ENCODE results near the gene SMG6.

The SMG6 gene

DNA sequence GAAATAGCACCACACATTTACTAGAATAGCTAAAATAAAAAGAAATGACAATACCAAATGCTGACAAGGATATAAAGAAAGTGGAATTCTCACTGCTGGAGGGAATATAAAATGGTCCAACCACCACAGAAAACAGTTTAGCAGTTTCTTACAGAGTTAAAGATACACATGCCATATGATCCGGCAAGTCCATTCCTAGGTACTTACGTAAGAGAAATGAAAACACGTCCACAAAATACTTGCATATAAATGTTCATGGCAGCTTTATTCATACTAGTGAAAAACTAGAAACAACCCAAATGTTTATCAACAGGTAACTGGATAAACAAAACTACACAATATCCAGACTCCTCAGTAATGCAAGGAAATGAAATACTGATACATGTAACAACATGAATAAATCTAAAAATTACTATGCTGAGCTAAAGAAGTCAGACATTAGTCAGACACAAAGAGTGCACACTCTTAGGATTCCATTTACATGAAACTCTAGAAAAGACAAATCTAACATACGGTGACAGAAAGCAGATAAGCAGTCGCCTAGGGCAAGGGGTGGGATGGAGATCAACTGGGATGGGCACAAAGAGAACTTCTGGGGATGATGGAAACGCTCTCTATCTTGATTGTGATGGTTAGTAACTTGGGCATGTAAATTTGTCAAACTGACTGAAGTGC lies 76.4 kb downstream of the SMG6 start:
- TF ChIP-seq MAX (IDR thresholded peaks at IDR 0.05) = no peak
- TF ChIP-seq CEBPB (IDR thresholded peaks at IDR 0.05) = no peak
- TF ChIP-seq EGR1 (IDR thresholded peaks at IDR 0.05) = no peak
- no peak for TF ChIP-seq REST (IDR thresholded peaks at IDR 0.05; ENCODE audit: low read depth)
- no peak for TF ChIP-seq EP300 (IDR thresholded peaks at IDR 0.05; ENCODE audit: borderline replicate concordance)
- TF ChIP-seq TCF12 (IDR thresholded peaks at IDR 0.05; ENCODE audit: low read depth) = no peak
- no peak for TF ChIP-seq FOXM1 (IDR thresholded peaks at IDR 0.05; ENCODE audit: borderline replicate concordance, low read depth)
- no peak for TF ChIP-seq YY1 (IDR thresholded peaks at IDR 0.05; ENCODE audit: low read depth)
- TF ChIP-seq CREB1 (IDR thresholded peaks at IDR 0.05; ENCODE audit: low read depth) = no peak
- TF ChIP-seq USF1 (IDR thresholded peaks at IDR 0.05) = no peak
- TF ChIP-seq ZBTB7A (IDR thresholded peaks at IDR 0.05; ENCODE audit: low read depth) = no peak
- TF ChIP-seq RAD21 (IDR thresholded peaks at IDR 0.05; ENCODE audit: low read depth) = no peak
- TF ChIP-seq TAF1 (IDR thresholded peaks at IDR 0.05; ENCODE audit: low read depth) = no peak
- no peak for TF ChIP-seq TEAD4 (IDR thresholded peaks at IDR 0.05)
- no peak for TF ChIP-seq NFIC (IDR thresholded peaks at IDR 0.05)

GRCh38 chr17:2223617-2223927 lies 80.0 kb downstream of the SMG6 start:
- no peak for TF ChIP-seq TAF1 (IDR thresholded peaks at IDR 0.05; ENCODE audit: low read depth)
- TF ChIP-seq YY1 (IDR thresholded peaks at IDR 0.05; ENCODE audit: low read depth) = no peak
- TF ChIP-seq EGR1 (IDR thresholded peaks at IDR 0.05) = no peak
- TF ChIP-seq EP300 (IDR thresholded peaks at IDR 0.05; ENCODE audit: borderline replicate concordance) = no peak
- TF ChIP-seq USF1 (IDR thresholded peaks at IDR 0.05) = no peak
- TF ChIP-seq CREB1 (IDR thresholded peaks at IDR 0.05; ENCODE audit: low read depth) = no peak
- no peak for TF ChIP-seq TEAD4 (IDR thresholded peaks at IDR 0.05)
- no peak for TF ChIP-seq CEBPB (IDR thresholded peaks at IDR 0.05)
- TF ChIP-seq NFIC (IDR thresholded peaks at IDR 0.05) = no peak
- no peak for TF ChIP-seq TCF12 (IDR thresholded peaks at IDR 0.05; ENCODE audit: low read depth)
- TF ChIP-seq MAX (IDR thresholded peaks at IDR 0.05) = no peak
- TF ChIP-seq ZBTB7A (IDR thresholded peaks at IDR 0.05; ENCODE audit: low read depth) = no peak

GRCh38 chr17:2222901-2223616 lies 80.5 kb downstream of the SMG6 start:
- TF ChIP-seq FOXM1 (IDR thresholded peaks at IDR 0.05; ENCODE audit: borderline replicate concordance, low read depth) (no peak), YY1 (IDR thresholded peaks at IDR 0.05; ENCODE audit: low read depth) (no peak), RAD21 (IDR thresholded peaks at IDR 0.05; ENCODE audit: low read depth) (no peak), CEBPB (IDR thresholded peaks at IDR 0.05) (no peak), MAX (IDR thresholded peaks at IDR 0.05) (no peak), EGR1 (IDR thresholded peaks at IDR 0.05) (no peak), TAF1 (IDR thresholded peaks at IDR 0.05; ENCODE audit: low read depth) (no peak), TCF12 (IDR thresholded peaks at IDR 0.05; ENCODE audit: low read depth) (no peak), EP300 (IDR thresholded peaks at IDR 0.05; ENCODE audit: borderline replicate concordance) (no peak), REST (IDR thresholded peaks at IDR 0.05; ENCODE audit: low read depth) (no peak), CREB1 (IDR thresholded peaks at IDR 0.05; ENCODE audit: low read depth) (no peak), ZBTB7A (IDR thresholded peaks at IDR 0.05; ENCODE audit: low read depth) (no peak), TEAD4 (IDR thresholded peaks at IDR 0.05) (no peak), USF1 (IDR thresholded peaks at IDR 0.05) (no peak), NFIC (IDR thresholded peaks at IDR 0.05) (no peak)

GRCh38 chr17:2222301-2222700 lies 81.3 kb downstream of the SMG6 start:
- TF ChIP-seq TEAD4 (IDR thresholded peaks at IDR 0.05) = no peak

DNA sequence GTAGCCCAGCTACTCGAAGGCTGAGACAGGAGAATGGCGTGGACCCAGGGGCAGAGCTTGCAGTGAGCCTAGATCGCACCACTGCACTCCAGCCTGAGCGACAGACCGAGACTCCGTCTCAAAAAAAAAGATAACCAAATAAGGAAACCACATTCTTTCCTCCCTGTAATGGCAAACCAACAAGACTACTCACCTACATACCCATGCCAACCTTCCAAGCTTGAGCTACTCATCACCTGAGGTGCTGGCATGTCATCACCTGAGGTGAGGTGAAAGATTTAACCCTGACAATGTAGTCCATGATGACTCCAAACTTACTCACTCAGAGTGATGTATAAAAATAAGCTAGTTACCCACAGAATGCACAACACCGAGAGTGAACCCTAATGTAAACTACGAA lies 85.2 kb downstream of the SMG6 start:
- no peak for TF ChIP-seq FOXM1 (IDR thresholded peaks at IDR 0.05; ENCODE audit: borderline replicate concordance, low read depth)
- 0 out of 2 replicates have a peak, but pooled peaks have one; percentile 17 for TF ChIP-seq TEAD4 (IDR thresholded peaks at IDR 0.05)

All from Ishikawa (cell line).